Activated T-cell treated with anti-CD3 and anti-CD28 coated beads for 48 hours (primary cell): ENCODE data around the gene TYW1.
"Not testable (repeated sequence)": the region's sequence is repeated elsewhere in the genome, so short reads cannot be mapped to it uniquely, and the experiment has no call there.

ENCODE experiments used
- DNase-seq: peaks from one replicate; pipeline ENCODE4 v3.0.0-alpha.2; 2020; ENCODE audit warnings: low read depth

Gene TYW1

GRCh38 chr7:66996444-66997191 is at the start of gene TYW1:
Gene TYW1 (plus strand): TSS chr7:66996833. CDS start chr7:66996979, 146 bp downstream.
- DNase-seq, result peak; percentile 97

GRCh38 chr7:66948480-66949109 is 48.0 kb upstream of the TYW1 start:
- no peak for DNase-seq

- no peak for DNase-seq
These were observed 46.3 kb upstream of the TYW1 start for GRCh38 chr7:66950311-66950710.

GRCh38 chr7:66950763-66951162 is 45.9 kb upstream of the TYW1 start:
- no peak for DNase-seq

GRCh38 chr7:66952343-66953043 is 44.1 kb upstream of the TYW1 start:
- DNase-seq, result no peak

GRCh38 chr7:66953044-66953427 is 43.6 kb upstream of the TYW1 start:
- no peak for DNase-seq

GRCh38 chr7:66957595-66958290 is 38.9 kb upstream of the TYW1 start:
- DNase-seq, result no peak

GRCh38 chr7:66958538-66959350 is 37.9 kb upstream of the TYW1 start:
- no peak for DNase-seq

GRCh38 chr7:66960192-66960591 is 36.4 kb upstream of the TYW1 start:
- no peak for DNase-seq

- no peak for DNase-seq
These were observed 35.5 kb upstream of the TYW1 start for GRCh38 chr7:66961096-66961495.

- DNase-seq, result no peak
These were observed 32.2 kb upstream of the TYW1 start for GRCh38 chr7:66964411-66964810.

- no peak for DNase-seq
These were observed 29.6 kb upstream of the TYW1 start for GRCh38 chr7:66967029-66967428.

GRCh38 chr7:66969001-66969400 is 27.6 kb upstream of the TYW1 start:
- not testable (repeated sequence) for DNase-seq

- no peak for DNase-seq
These were observed 26.3 kb upstream of the TYW1 start for GRCh38 chr7:66970310-66970709.

- DNase-seq, result no peak
These were observed 21.5 kb upstream of the TYW1 start for GRCh38 chr7:66974986-66975590.

GRCh38 chr7:66978312-66978711 is 18.3 kb upstream of the TYW1 start:
- DNase-seq, result not testable (repeated sequence)

GRCh38 chr7:66979013-66979412 is 17.6 kb upstream of the TYW1 start:
- not testable (repeated sequence) for DNase-seq

GRCh38 chr7:66980336-66980735 is 16.3 kb upstream of the TYW1 start:
- DNase-seq, result not testable (repeated sequence)

- not testable (repeated sequence) for DNase-seq
These were observed 7.1 kb upstream of the TYW1 start for GRCh38 chr7:66989552-66989951.

- not testable (repeated sequence) for DNase-seq
These were observed 2.6 kb upstream of the TYW1 start for GRCh38 chr7:66994051-66994450.

GRCh38 chr7:66994691-66995049 is 2.0 kb upstream of the TYW1 start:
- peak; percentile 29 for DNase-seq
